Right lobe of liver (tissue), 4 donors: Measurements from ENCODE around the gene C1orf185.

Source experiments
- POLR2A ChIP-seq: fragments of 450-650 bp; IDR thresholded peaks from one replicate; pipeline ENCODE4 v1.6.1; 2017; ENCODE audit warnings: antibody characterized with exemption, mild to moderate bottlenecking
- TF ChIP-seq, protein P1 (sequence below), 4 donors: fragments of 200-600 bp in 3 of 4; fragments of 450-650 bp in 1 of 4; IDR thresholded peaks; one replicate each; pipeline versions ENCODE4 v1.5.1 to v1.8.0; 2016 to 2022; ENCODE audit warnings: antibody characterized with exemption in 4 of 4, mild to moderate bottlenecking in 2 of 4
- donor health status: DM: no; HTN: no; CAD: no.
- donor health status: DM: no; HTN: no; CAD: no.
- donor health status: DM: no; HTN: yes; CAD: no.

DNA sequence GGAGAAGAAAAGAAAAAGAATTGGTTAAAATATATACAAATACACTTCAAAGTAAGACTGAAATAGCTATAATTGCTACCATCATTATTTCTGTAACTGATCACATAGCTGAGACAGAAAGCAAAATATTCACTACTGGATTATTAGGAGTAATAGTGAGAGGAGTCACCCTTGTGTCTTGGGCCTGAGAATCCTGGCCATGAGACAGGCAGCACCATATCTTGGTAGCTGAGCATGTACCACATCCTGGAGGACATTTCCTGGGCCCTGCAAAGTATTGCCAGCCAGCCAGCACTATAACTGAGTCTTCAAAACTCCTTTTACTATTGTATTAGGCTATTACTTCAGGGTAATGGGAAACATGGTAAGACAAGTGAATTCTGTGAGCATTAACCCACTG lies 63.5 kb downstream of the C1orf185 start:
- no peak for TF ChIP-seq POLR2A
- TF ChIP-seq, protein P1, sequence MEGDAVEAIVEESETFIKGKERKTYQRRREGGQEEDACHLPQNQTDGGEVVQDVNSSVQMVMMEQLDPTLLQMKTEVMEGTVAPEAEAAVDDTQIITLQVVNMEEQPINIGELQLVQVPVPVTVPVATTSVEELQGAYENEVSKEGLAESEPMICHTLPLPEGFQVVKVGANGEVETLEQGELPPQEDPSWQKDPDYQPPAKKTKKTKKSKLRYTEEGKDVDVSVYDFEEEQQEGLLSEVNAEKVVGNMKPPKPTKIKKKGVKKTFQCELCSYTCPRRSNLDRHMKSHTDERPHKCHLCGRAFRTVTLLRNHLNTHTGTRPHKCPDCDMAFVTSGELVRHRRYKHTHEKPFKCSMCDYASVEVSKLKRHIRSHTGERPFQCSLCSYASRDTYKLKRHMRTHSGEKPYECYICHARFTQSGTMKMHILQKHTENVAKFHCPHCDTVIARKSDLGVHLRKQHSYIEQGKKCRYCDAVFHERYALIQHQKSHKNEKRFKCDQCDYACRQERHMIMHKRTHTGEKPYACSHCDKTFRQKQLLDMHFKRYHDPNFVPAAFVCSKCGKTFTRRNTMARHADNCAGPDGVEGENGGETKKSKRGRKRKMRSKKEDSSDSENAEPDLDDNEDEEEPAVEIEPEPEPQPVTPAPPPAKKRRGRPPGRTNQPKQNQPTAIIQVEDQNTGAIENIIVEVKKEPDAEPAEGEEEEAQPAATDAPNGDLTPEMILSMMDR (IDR thresholded peaks at IDR 0.05): no peak
